K562 (cell line): Measurements from ENCODE around the gene PIEZO2.

ENCODE experiments used
- BHLHE40 ChIP-seq: IDR thresholded peaks from 2 replicates; pipeline ENCODE4 v1.6.1; 2011; ENCODE audit warnings: low read length, improper control_type of control experiment
- FOXM1 ChIP-seq, 2 experiments: fragments of 450-650 bp in 1 of 2; sonication (generic) in 1 of 2; formaldehyde crosslinking in 1 of 2; IDR thresholded peaks; 2 replicates each; pipeline versions ENCODE4 v1.6.1 to v1.9.0; 2017 to 2022; ENCODE audit warnings: low read depth in 2 of 2, mild to moderate bottlenecking in 2 of 2, missing genetic modification reagents in 1 of 2, moderate library complexity in 1 of 2
- KAT7 ChIP-seq: sonication (generic); formaldehyde crosslinking; IDR thresholded peaks from 2 replicates; pipeline ENCODE4 v1.8.0; 2022; ENCODE audit warnings: missing genetic modification reagents, mild to moderate bottlenecking, borderline replicate concordance
- LCOR ChIP-seq: sonication (generic); formaldehyde crosslinking; IDR thresholded peaks from 2 replicates; pipeline ENCODE4 v1.8.0; 2022; ENCODE audit warnings: mild to moderate bottlenecking, missing genetic modification reagents
- MEF2A ChIP-seq: IDR thresholded peaks from 2 replicates; pipeline ENCODE4 v1.6.1; 2011; ENCODE audit warnings: low read depth, mild to moderate bottlenecking, low read length, moderate library complexity; ENCODE audit not compliant: control insufficient read depth
- MXI1 ChIP-seq: IDR thresholded peaks from 2 replicates; pipeline ENCODE4 v1.6.1; 2011; ENCODE audit warnings: low read depth, mild to moderate bottlenecking, improper control_type of control experiment, low read length
- NFATC3 ChIP-seq: fragments of 450-650 bp; IDR thresholded peaks from 2 replicates; pipeline ENCODE4 v1.6.1; 2017; ENCODE audit warnings: mild to moderate bottlenecking
- POLR2A ChIP-seq: fragments of 450-650 bp; conservative IDR thresholded peaks from 2 replicates; pipeline ENCODE4 v1.6.1; 2016
- TBP ChIP-seq: optimal IDR thresholded peaks from 2 replicates; pipeline ENCODE3; 2011; ENCODE audit warnings: low read depth, low read length, improper control_type of control experiment
- ZNF184 ChIP-seq: sonication (generic); formaldehyde crosslinking; IDR thresholded peaks from 2 replicates; pipeline ENCODE4 v1.5.0; 2020; ENCODE audit warnings: missing genetic modification reagents
- ZNF274 ChIP-seq: IDR thresholded peaks from 2 replicates; pipeline ENCODE4 v1.6.1; 2011; ENCODE audit warnings: low read depth, mild to moderate bottlenecking, low read length, moderate library complexity, borderline replicate concordance
- TF ChIP-seq, protein P1 (sequence below), 3 experiments: IDR thresholded peaks in 2 of 3; conservative IDR thresholded peaks in 1 of 3; 2 replicates each; pipeline ENCODE4 v1.5.1; 2011 to 2012; ENCODE audit warnings: low read length in 3 of 3, mild to moderate bottlenecking in 3 of 3, control low read depth in 2 of 3, improper control_type of control experiment in 1 of 3, inconsistent platforms in 1 of 3, low read depth in 1 of 3, mixed read lengths in 1 of 3, moderate library complexity in 1 of 3; ENCODE audit not compliant: insufficient read depth in 2 of 3
- TF ChIP-seq, protein P2 (sequence below): fragments of 450-650 bp; IDR thresholded peaks from 2 replicates; pipeline ENCODE4 v1.6.1; 2016; ENCODE audit warnings: borderline replicate concordance
- TF ChIP-seq, protein P3 (sequence below), 2 experiments: fragments of 450-650 bp; IDR thresholded peaks; 2 replicates each; pipeline ENCODE4 v1.6.1; 2016; ENCODE audit warnings: mild to moderate bottlenecking in 2 of 2, borderline replicate concordance in 1 of 2, low read depth in 1 of 2, moderate library complexity in 1 of 2

DNA sequence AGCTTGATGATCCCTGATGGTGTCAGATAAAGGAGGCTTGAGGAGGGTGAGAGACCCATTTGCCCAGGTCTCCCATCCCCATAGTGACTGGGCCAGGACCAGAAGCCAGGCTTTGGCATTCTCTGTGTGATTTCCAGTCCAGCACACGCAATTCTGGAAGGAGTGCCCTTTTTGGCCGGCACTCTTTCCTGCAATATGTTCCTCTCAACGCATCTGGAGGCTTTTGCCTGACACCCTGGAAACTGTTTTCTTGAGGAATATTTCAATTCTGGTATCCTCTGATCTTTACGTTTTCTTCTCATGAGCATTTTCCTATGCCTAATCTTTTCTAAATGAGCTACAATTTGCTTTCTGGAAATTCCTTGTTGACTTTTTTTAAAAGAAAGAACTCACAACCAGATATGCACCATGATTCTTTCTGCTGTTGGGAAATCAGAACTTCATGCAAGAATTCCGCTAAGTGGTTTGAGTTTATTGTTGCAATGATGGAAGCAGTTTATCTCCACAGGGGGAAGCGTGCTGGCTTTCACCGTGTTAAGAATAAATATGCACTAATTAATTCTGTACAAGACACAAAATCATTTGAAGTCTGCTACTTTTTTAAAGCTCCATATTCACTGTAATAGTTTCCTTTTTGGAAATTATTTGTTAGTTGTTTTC is 479.8 kb downstream of the PIEZO2 start:
- TF ChIP-seq MEF2A (no peak), NFATC3 (no peak), ZNF274 (no peak), BHLHE40 (no peak), TBP (no peak), MXI1 (no peak), FOXM1 (IDR thresholded peaks at IDR 0.05; ENCODE audit: low read depth) (no peak), FOXM1 (CRISPR knock-in tag; IDR thresholded peaks at IDR 0.05; ENCODE audit: low read depth) (no peak), POLR2A (no peak), ZNF184 (no peak), KAT7 (no peak), LCOR (CRISPR knock-in tag) (no peak)
- TF ChIP-seq, protein P1, sequence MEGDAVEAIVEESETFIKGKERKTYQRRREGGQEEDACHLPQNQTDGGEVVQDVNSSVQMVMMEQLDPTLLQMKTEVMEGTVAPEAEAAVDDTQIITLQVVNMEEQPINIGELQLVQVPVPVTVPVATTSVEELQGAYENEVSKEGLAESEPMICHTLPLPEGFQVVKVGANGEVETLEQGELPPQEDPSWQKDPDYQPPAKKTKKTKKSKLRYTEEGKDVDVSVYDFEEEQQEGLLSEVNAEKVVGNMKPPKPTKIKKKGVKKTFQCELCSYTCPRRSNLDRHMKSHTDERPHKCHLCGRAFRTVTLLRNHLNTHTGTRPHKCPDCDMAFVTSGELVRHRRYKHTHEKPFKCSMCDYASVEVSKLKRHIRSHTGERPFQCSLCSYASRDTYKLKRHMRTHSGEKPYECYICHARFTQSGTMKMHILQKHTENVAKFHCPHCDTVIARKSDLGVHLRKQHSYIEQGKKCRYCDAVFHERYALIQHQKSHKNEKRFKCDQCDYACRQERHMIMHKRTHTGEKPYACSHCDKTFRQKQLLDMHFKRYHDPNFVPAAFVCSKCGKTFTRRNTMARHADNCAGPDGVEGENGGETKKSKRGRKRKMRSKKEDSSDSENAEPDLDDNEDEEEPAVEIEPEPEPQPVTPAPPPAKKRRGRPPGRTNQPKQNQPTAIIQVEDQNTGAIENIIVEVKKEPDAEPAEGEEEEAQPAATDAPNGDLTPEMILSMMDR (IDR thresholded peaks at IDR 0.05 in 2 of 3, conservative IDR thresholded peaks at IDR 0.05 in 1 of 3; ENCODE audit: insufficient read depth in 2 of 3, low read depth in 1 of 3, low read length in 3 of 3), result no peak
- TF ChIP-seq, protein P2, sequence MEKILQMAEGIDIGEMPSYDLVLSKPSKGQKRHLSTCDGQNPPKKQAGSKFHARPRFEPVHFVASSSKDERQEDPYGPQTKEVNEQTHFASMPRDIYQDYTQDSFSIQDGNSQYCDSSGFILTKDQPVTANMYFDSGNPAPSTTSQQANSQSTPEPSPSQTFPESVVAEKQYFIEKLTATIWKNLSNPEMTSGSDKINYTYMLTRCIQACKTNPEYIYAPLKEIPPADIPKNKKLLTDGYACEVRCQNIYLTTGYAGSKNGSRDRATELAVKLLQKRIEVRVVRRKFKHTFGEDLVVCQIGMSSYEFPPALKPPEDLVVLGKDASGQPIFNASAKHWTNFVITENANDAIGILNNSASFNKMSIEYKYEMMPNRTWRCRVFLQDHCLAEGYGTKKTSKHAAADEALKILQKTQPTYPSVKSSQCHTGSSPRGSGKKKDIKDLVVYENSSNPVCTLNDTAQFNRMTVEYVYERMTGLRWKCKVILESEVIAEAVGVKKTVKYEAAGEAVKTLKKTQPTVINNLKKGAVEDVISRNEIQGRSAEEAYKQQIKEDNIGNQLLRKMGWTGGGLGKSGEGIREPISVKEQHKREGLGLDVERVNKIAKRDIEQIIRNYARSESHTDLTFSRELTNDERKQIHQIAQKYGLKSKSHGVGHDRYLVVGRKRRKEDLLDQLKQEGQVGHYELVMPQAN, result no peak
- TF ChIP-seq, protein P3, sequence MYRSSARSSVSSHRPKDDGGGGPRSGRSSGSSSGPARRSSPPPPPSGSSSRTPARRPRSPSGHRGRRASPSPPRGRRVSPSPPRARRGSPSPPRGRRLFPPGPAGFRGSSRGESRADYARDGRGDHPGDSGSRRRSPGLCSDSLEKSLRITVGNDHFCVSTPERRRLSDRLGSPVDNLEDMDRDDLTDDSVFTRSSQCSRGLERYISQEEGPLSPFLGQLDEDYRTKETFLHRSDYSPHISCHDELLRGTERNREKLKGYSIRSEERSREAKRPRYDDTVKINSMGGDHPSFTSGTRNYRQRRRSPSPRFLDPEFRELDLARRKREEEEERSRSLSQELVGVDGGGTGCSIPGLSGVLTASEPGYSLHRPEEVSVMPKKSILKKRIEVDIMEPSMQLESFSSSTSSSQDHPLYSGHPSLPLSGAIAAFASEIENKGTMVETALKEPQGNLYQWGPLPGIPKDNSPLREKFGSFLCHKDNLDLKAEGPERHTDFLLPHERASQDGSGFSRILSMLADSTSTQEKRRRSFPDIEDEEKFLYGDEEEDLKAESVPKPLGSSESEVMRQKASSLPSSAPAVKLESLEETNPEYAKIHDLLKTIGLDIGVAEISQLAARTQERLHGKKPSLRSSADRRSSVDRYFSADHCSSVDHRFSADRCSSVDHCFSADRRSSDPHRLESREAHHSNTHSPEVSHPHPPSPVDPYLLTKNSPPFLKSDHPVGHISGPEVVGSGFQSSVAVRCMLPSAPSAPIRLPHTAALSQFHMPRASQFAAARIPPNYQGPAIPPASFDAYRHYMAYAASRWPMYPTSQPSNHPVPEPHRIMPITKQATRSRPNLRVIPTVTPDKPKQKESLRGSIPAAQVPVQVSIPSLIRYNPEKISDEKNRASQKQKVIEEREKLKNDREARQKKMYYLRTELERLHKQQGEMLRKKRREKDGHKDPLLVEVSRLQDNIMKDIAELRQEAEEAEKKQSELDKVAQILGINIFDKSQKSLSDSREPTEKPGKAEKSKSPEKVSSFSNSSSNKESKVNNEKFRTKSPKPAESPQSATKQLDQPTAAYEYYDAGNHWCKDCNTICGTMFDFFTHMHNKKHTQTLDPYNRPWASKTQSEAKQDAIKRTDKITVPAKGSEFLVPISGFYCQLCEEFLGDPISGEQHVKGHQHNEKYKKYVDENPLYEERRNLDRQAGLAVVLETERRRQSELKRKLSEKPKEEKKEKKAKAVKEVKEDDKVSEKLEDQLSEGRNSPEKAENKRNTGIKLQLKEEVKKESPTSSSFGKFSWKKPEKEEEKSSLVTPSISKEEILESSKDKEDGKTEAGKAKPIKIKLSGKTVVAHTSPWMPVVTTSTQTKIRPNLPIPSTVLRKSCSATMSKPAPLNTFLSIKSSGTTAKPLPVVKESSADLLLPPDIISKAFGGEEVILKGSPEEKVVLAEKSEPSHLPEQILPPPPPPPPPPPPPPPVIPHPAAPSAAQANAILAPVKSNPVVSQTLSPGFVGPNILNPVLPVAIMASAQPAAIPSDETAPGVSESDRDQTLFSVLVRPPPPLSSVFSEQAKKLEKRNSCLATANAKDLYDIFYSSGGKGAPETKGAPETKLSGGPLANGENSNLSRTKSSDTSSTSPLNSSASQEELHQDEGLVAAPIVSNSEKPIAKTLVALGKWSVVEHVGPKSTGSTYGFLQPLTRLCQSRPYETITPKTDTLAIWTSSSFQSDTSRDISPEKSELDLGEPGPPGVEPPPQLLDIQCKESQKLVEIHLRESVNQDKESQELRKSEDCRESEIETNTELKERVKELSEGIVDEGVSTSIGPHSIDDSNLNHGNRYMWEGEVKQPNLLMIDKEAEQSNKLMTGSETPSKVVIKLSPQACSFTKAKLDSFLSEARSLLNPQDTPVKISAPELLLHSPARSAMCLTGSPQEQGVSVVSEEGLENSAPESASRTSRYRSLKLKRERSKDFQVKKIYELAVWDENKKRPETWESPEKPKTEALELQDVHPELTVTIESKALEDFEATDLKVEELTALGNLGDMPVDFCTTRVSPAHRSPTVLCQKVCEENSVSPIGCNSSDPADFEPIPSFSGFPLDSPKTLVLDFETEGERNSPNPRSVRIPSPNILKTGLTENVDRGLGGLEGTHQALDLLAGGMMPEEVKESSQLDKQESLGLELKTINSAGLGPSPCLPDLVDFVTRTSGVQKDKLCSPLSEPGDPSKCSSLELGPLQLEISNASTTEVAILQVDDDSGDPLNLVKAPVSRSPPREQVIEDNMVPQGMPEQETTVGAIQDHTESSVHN (IDR thresholded peaks at IDR 0.05; ENCODE audit: borderline replicate concordance in 1 of 2, low read depth in 1 of 2), result no peak
